Esophagus squamous epithelium (tissue), 5 donors: ENCODE results near the gene CDO1. TPM values are rescaled to one million over a fixed set of nuclear protein-coding genes. Genes with fewer than 3 reads are reported as not detected.

Source experiments
- DNase-seq: peaks from one replicate; lab custom pipeline; 2025; lab: John Stamatoyannopoulos, UW
- H3K27ac ChIP-seq, 4 donors: fragments of 200-600 bp; sonication (generic); one replicate each; pipeline ENCODE4 v1.5.1; 2016 to 2019; ENCODE audit warnings: mild to moderate bottlenecking in 1 of 4
- H3K27me3 ChIP-seq, 4 donors: fragments of 200-600 bp; sonication (generic); 1 replicate in 3 of 4; 2 replicates in 1 of 4; pipeline versions ENCODE4 v1.5.1 to v1.6.0; 2017 to 2021; ENCODE audit warnings: antibody characterized with exemption in 1 of 4
- H3K36me3 ChIP-seq, 3 donors: fragments of 200-600 bp; sonication (generic); one replicate each; pipeline ENCODE4 v1.5.1; 2016 to 2019
- H3K4me1 ChIP-seq, 3 donors: fragments of 200-600 bp; sonication (generic); one replicate each; pipeline ENCODE4 v1.5.1; 2017 to 2019
- H3K4me3 ChIP-seq, 4 donors: fragments of 200-600 bp; sonication (generic); 1 replicate in 3 of 4; 2 replicates in 1 of 4; pipeline ENCODE4 v1.5.1; 2016 to 2019; ENCODE audit warnings: mild to moderate bottlenecking in 2 of 4, moderate library complexity in 1 of 4
- H3K9me3 ChIP-seq, 3 donors: fragments of 200-600 bp; sonication (generic); one replicate each; pipeline ENCODE4 v1.5.1; 2016 to 2019
- CTCF ChIP-seq, 6 experiments: fragments of 450-650 bp in 4 of 6; fragments of 200-600 bp in 2 of 6; sonication (generic) in 2 of 6; IDR thresholded peaks; one replicate each; pipeline ENCODE4 v1.5.1; 2016 to 2019; ENCODE audit warnings: antibody characterized with exemption in 6 of 6, mild to moderate bottlenecking in 4 of 6, moderate library complexity in 4 of 6
- POLR2A ChIP-seq, 4 donors: fragments of 450-650 bp; IDR thresholded peaks; one replicate each; pipeline ENCODE4 v1.6.1; 2017; ENCODE audit warnings: antibody characterized with exemption in 4 of 4, mild to moderate bottlenecking in 4 of 4, moderate library complexity in 3 of 4
- WGBS, 2 donors: methylation state at CpG; one replicate each; pipeline ENCODE4 v1.1.5; 2018; 5-methylcytosine and 5-hydroxymethylcytosine counted together
- intact Hi-C: fragments of 100-400 bp; cut with DNase I; formaldehyde crosslinking; loops from one replicate; pipeline ENCODE4 v1.15.0; 2022
- total RNA-seq, 4 donors: library from RNA; depleted of rRNA; stranded (reverse); fragments of >200 nt; gene quantifications; one replicate each; pipeline ENCODE4 v1.1.0, GENCODE V29; 2016
- donor health status: DM: yes; HTN: yes; CAD: no.

The CDO1 gene
- total RNA-seq, 4 donors from 2014 or later, result 0.75 to 6.7 (median 5.7) TPM; not detected in 1

- Histone ChIP-seq H3K27ac (no peak overlapping the region), H3K9me3 (peaks cover 0 to under 1% (median 0%) of the 10 kb centered on the region in 3 donors), H3K4me1 (peaks cover 2 to 11% (median 7%) of the 10 kb centered on the region in 3 donors), H3K36me3 (no peaks in the 10 kb centered on the region), H3K27me3 (peaks cover 0 to 38% (median 3%) of the 10 kb centered on the region in 4 donors), H3K4me3 (no peak overlapping the region)
- TF ChIP-seq POLR2A (IDR thresholded peaks at IDR 0.05) (no peak), CTCF (IDR thresholded peaks at IDR 0.05) (no peak)
- 81 to 100% methylated on average over 1 of the region's 1 CpG for WGBS, 2 donors
- no peak for DNase-seq
- intact Hi-C loops, result no loop called here
These were observed 4.4 kb upstream of the CDO1 start for GRCh38 chr5:115820846-115821245.

GRCh38 chr5:115818821-115819220 is 2.4 kb upstream of the CDO1 start:
- H3K9me3 ChIP-seq, result no peaks in the 10 kb centered on the region
- H3K4me3 ChIP-seq, result no peak overlapping the region
- H3K27me3 ChIP-seq, result peaks cover 0 to 59% (median 12%) of the 10 kb centered on the region in 4 donors
- intact Hi-C loops, result no loop called here
- H3K4me1 ChIP-seq, result peaks cover 11 to 17% (median 12%) of the 10 kb centered on the region in 3 donors
- TF ChIP-seq POLR2A (IDR thresholded peaks at IDR 0.05), result no peak
- no peak for TF ChIP-seq CTCF (IDR thresholded peaks at IDR 0.05)
- H3K27ac ChIP-seq, result no peak overlapping the region
- no peak for DNase-seq
- H3K36me3 ChIP-seq, result no peaks in the 10 kb centered on the region
- 67 to 86% methylated on average over 16 to 17 of the region's 18 CpGs for whole genome bisulfite sequencing, 2 donors

- H3K4me3 ChIP-seq, result no peak overlapping the region
- no peaks in the 10 kb centered on the region for H3K9me3 ChIP-seq
- no peak for TF ChIP-seq CTCF (IDR thresholded peaks at IDR 0.05)
- no peak for TF ChIP-seq POLR2A (IDR thresholded peaks at IDR 0.05)
- no peak for DNase-seq
- H3K27me3 ChIP-seq, result peaks cover 0 to 73% (median 12%) of the 10 kb centered on the region in 4 donors
- H3K4me1 ChIP-seq, result peaks cover 11 to 17% (median 12%) of the 10 kb centered on the region in 3 donors
- intact Hi-C loops, result no loop called here
- H3K36me3 ChIP-seq, result no peaks in the 10 kb centered on the region
- no peak overlapping the region for H3K27ac ChIP-seq
- WGBS, 2 donors, result 75 to 84% methylated on average over 7 of the region's 7 CpGs
These were observed 927 bp upstream of the CDO1 start for GRCh38 chr5:115817386-115817785.

GRCh38 chr5:115815693-115816225 is 700 bp downstream of the CDO1 start:
- peak overlapping the region in 3 of 4 donors; percentile 71 to 75 (median 72) for H3K27ac ChIP-seq
- no peak for DNase-seq

More at GRCh38 chr5:115815693-115816225, 700 bp downstream of the CDO1 start:
- Histone ChIP-seq H3K4me3 (peak overlapping the region; percentile 26 to 63 (median 47)), H3K36me3 (no peaks in the 10 kb centered on the region), H3K27me3 (peaks cover 0 to 76% (median 12%) of the 10 kb centered on the region in 4 donors), H3K9me3 (no peaks in the 10 kb centered on the region), H3K4me1 (peaks cover 11 to 17% (median 12%) of the 10 kb centered on the region in 3 donors)
- no peak for TF ChIP-seq CTCF (IDR thresholded peaks at IDR 0.05)
- no peak for TF ChIP-seq POLR2A (IDR thresholded peaks at IDR 0.05)
- intact Hi-C loops, result no loop called here
- WGBS, 2 donors, result 4 to 5% methylated on average over 2 to 7 of the region's 48 CpGs
